ENCODE data around the gene COL27A1.
A peak's percentile ranks its signal among the peaks of the same experiment; 100 is the strongest.
"Not testable (repeated sequence)": the region's sequence is repeated elsewhere in the genome, so short reads cannot be mapped to it uniquely, and the experiment has no call there.

COL27A1 gene

GRCh38 chr9:114123031-114123977 lies 32.0 kb upstream of the COL27A1 start:
- no peak for DNase-seq (ENCODE audit: low read depth)

- no peak for DNase-seq (ENCODE audit: low read depth)
Observed at GRCh38 chr9:114124138-114124537, 31.2 kb upstream of the COL27A1 start.

GRCh38 chr9:114124666-114125475 lies 30.5 kb upstream of the COL27A1 start:
- DNase-seq (ENCODE audit: low read depth), result no peak

- no peak for DNase-seq (ENCODE audit: low read depth)
Observed at GRCh38 chr9:114125476-114126013, 29.8 kb upstream of the COL27A1 start.

- no peak for DNase-seq (ENCODE audit: low read depth)
Observed at GRCh38 chr9:114126247-114127060, 28.9 kb upstream of the COL27A1 start.

GRCh38 chr9:114128759-114129158 lies 26.6 kb upstream of the COL27A1 start:
- DNase-seq (ENCODE audit: low read depth), result not testable (repeated sequence)

- no peak for DNase-seq (ENCODE audit: low read depth)
Observed at GRCh38 chr9:114130141-114130540, 25.2 kb upstream of the COL27A1 start.

- DNase-seq (ENCODE audit: low read depth), result no peak
Observed at GRCh38 chr9:114130624-114131277, 24.6 kb upstream of the COL27A1 start.

- DNase-seq (ENCODE audit: low read depth), result no peak
Observed at GRCh38 chr9:114131808-114132549, 23.4 kb upstream of the COL27A1 start.

GRCh38 chr9:114132550-114132918 lies 22.8 kb upstream of the COL27A1 start:
- no peak for DNase-seq (ENCODE audit: low read depth)

- no peak for DNase-seq (ENCODE audit: low read depth)
Observed at GRCh38 chr9:114134827-114135396, 20.4 kb upstream of the COL27A1 start.

- no peak for DNase-seq (ENCODE audit: low read depth)
Observed at GRCh38 chr9:114137831-114138230, 17.5 kb upstream of the COL27A1 start.

GRCh38 chr9:114138552-114138971 lies 16.8 kb upstream of the COL27A1 start:
- peak; percentile 31 for DNase-seq (ENCODE audit: low read depth)

- no peak for DNase-seq (ENCODE audit: low read depth)
Observed at GRCh38 chr9:114139071-114139470, 16.3 kb upstream of the COL27A1 start.

- DNase-seq (ENCODE audit: low read depth), result no peak
Observed at GRCh38 chr9:114140401-114140800, 14.9 kb upstream of the COL27A1 start.

GRCh38 chr9:114140850-114141249 lies 14.5 kb upstream of the COL27A1 start:
- DNase-seq (ENCODE audit: low read depth), result no peak

- DNase-seq (ENCODE audit: low read depth), result no peak
Observed at GRCh38 chr9:114141553-114142402, 13.6 kb upstream of the COL27A1 start.

GRCh38 chr9:114143234-114143633 lies 12.1 kb upstream of the COL27A1 start:
- DNase-seq (ENCODE audit: low read depth), result no peak

GRCh38 chr9:114146735-114147134 lies 8.6 kb upstream of the COL27A1 start:
- no peak for DNase-seq (ENCODE audit: low read depth)
